A549 (cell line): Measurements from ENCODE around the gene RAB14.

ENCODE experiments used
- BHLHE40 ChIP-seq: IDR thresholded peaks from 2 replicates; pipeline ENCODE4 v1.6.1; 2012; ENCODE audit warnings: low read depth, low read length, inconsistent platforms
- SREBF2 ChIP-seq: fragments of 450-650 bp; IDR thresholded peaks from 2 replicates; pipeline ENCODE4 v1.6.1; 2014; ENCODE audit warnings: mild to moderate bottlenecking, moderate library complexity

GRCh38 chr9:121242219-121242958, 40.7 kb upstream of the RAB14 start:
- no peak for TF ChIP-seq BHLHE40
- no peak for TF ChIP-seq SREBF2
